Measurements from ENCODE around the gene PHLPP1. TPM values are rescaled to one million over a fixed set of nuclear protein-coding genes. Genes with fewer than 3 reads are reported as not detected.

PHLPP1 gene
- total RNA-seq, 2 experiments from 2014 or later: 9.0 to 12.4 TPM

GRCh38 chr18:62754026-62754425 lies 38.7 kb downstream of the PHLPP1 start:
- peaks cover 5% of the 10 kb centered on the region for H3K4me1 ChIP-seq (ENCODE audit: insufficient read depth, low read length, poor library complexity, severe bottlenecking)

GRCh38 chr18:62755454-62755853 lies 40.1 kb downstream of the PHLPP1 start:
- intact Hi-C loops (cut with micrococcal nuclease; ENCODE audit: unreplicated experiment): no loop called here
- Histone ChIP-seq H3K9me3 (ENCODE audit: low read length) (no peaks in the 10 kb centered on the region), H3K9me2 (ENCODE audit: insufficient read depth, low read length) (no peaks in the 10 kb centered on the region), H4K20me1 (ENCODE audit: insufficient read depth, low read length) (peaks cover 4% of the 10 kb centered on the region; the same call in 1 of the 2 replicates), H3K36me3 (ENCODE audit: insufficient read depth, low read length) (no peaks in the 10 kb centered on the region), H3K4me1 (ENCODE audit: insufficient read depth, low read length, poor library complexity, severe bottlenecking) (peaks cover 5% of the 10 kb centered on the region), H3K4me3 (ENCODE audit: low read depth, low read length, poor library complexity, severe bottlenecking) (no peak overlapping the region), H3K79me2 (ENCODE audit: insufficient read depth, low read depth, low read length) (no peaks in the 10 kb centered on the region), H2AFZ (ENCODE audit: low read length) (no peak overlapping the region), H3K4me2 (ENCODE audit: low read length) (no peak overlapping the region), H3K27ac (ENCODE audit: low read depth, low read length, poor library complexity, severe bottlenecking) (no peak overlapping the region)
- TF ChIP-seq CTCF (conservative IDR thresholded peaks at IDR 0.05; ENCODE audit: low read length): no peak
- DNase-seq (ENCODE audit: low spot score): no peak
- ChIA-PET CTCF (ENCODE audit: unreplicated experiment) (no interaction called here), POLR2A (no interaction called here)
- BruUV-seq (replicated peaks): no TSS peak

More at GRCh38 chr18:62754026-62754425, 38.7 kb downstream of the PHLPP1 start:
- no peak for DNase-seq (ENCODE audit: low spot score)
- TF ChIP-seq CTCF (conservative IDR thresholded peaks at IDR 0.05; ENCODE audit: low read length) (no peak), EZH2phosphoT487 (IDR thresholded peaks at IDR 0.05; ENCODE audit: borderline replicate concordance, low read depth, low read length) (no peak)
- Histone ChIP-seq H3K9me2 (ENCODE audit: insufficient read depth, low read length) (no peaks in the 10 kb centered on the region), H4K20me1 (ENCODE audit: insufficient read depth, low read length) (peaks cover 4% of the 10 kb centered on the region; the same call in 1 of the 2 replicates), H3K9me3 (ENCODE audit: low read length) (no peaks in the 10 kb centered on the region), H3K79me2 (ENCODE audit: insufficient read depth, low read depth, low read length) (no peaks in the 10 kb centered on the region), H3K27ac (ENCODE audit: low read depth, low read length, poor library complexity, severe bottlenecking) (no peak overlapping the region), H3K4me2 (ENCODE audit: low read length) (no peak overlapping the region), H3K36me3 (ENCODE audit: insufficient read depth, low read length) (no peaks in the 10 kb centered on the region), H2AFZ (ENCODE audit: low read length) (no peak overlapping the region), H3K4me3 (ENCODE audit: low read depth, low read length, poor library complexity, severe bottlenecking) (no peak overlapping the region)
- intact Hi-C loops (cut with micrococcal nuclease; ENCODE audit: unreplicated experiment): no loop called here
- CTCF ChIA-PET (ENCODE audit: unreplicated experiment): no interaction called here
- POLR2A ChIA-PET: no interaction called here
- no TSS peak for BruUV-seq (replicated peaks)

- no peaks in the 10 kb centered on the region for H3K9me3 ChIP-seq (ENCODE audit: low read length)
- peaks cover 4% of the 10 kb centered on the region; the same call in 1 of the 2 replicates for H4K20me1 ChIP-seq (ENCODE audit: insufficient read depth, low read length)
- H3K9me2 ChIP-seq (ENCODE audit: insufficient read depth, low read length): no peaks in the 10 kb centered on the region
- no peak overlapping the region for H2AFZ ChIP-seq (ENCODE audit: low read length)
- TF ChIP-seq CTCF (conservative IDR thresholded peaks at IDR 0.05; ENCODE audit: low read length): no peak
- TF ChIP-seq EZH2phosphoT487 (IDR thresholded peaks at IDR 0.05; ENCODE audit: borderline replicate concordance, low read depth, low read length): no peak
- no peak for DNase-seq (ENCODE audit: low spot score)
- ChIA-PET POLR2A (no interaction called here), CTCF (ENCODE audit: unreplicated experiment) (no interaction called here)
- peaks cover 5% of the 10 kb centered on the region for H3K4me1 ChIP-seq (ENCODE audit: insufficient read depth, low read length, poor library complexity, severe bottlenecking)
- no TSS peak for BruUV-seq (replicated peaks)
- H3K4me3 ChIP-seq (ENCODE audit: low read depth, low read length, poor library complexity, severe bottlenecking): no peak overlapping the region
- no peaks in the 10 kb centered on the region for H3K79me2 ChIP-seq (ENCODE audit: insufficient read depth, low read depth, low read length)
- intact Hi-C loops (cut with micrococcal nuclease; ENCODE audit: unreplicated experiment): no loop called here
- H3K4me2 ChIP-seq (ENCODE audit: low read length): no peak overlapping the region
- no peaks in the 10 kb centered on the region for H3K36me3 ChIP-seq (ENCODE audit: insufficient read depth, low read length)
- H3K27ac ChIP-seq (ENCODE audit: low read depth, low read length, poor library complexity, severe bottlenecking): no peak overlapping the region
These were observed 40.6 kb downstream of the PHLPP1 start for GRCh38 chr18:62755946-62756345.

Data from OCI-LY7 (cell line).